HCT116 (cell line): ENCODE measurements around the gene BAZ1B. TPM values are rescaled to one million over a fixed set of nuclear protein-coding genes. Genes with fewer than 3 reads are reported as not detected.

Experiments used
- ATAC-seq: fragments of 200-7000 bp; cut with Tn5 transposase; 2 replicates; pipeline ENCODE4 v1.9.1; 2020; ENCODE audit warnings: mild to moderate bottlenecking, moderate library complexity
- BruUV-seq: library from RNA; stranded (reverse); fragments of 400-500 nt; replicated peaks from 2 replicates; lab custom pipeline; 2021; lab: Mats Ljungman, UMichigan
- CTCF ChIA-PET: fragments of 300-600 bp; sonication (Branson Sonifier 250); formaldehyde crosslinking; loops from one replicate; lab custom pipeline; 2021; ENCODE audit warnings: antibody characterized with exemption; lab: Charles Lee
- POLR2A ChIA-PET: fragments of 300-600, 350-600 bp; sonication (Branson Sonifier 250); formaldehyde crosslinking; loops from one replicate; lab custom pipeline; 2021; ENCODE audit warnings: antibody characterized with exemption; lab: Charles Lee
- RAD21 ChIA-PET, 2 experiments: fragments of 300-600 bp; sonication (Branson Sonifier 250); formaldehyde crosslinking; loops; one replicate each; lab custom pipeline; 2023; ENCODE audit warnings: low total read pairs in 2 of 2; ENCODE audit not compliant: uncharacterized antibody in 2 of 2, unreplicated experiment in 2 of 2, low non-redundant PET in 1 of 2; lab: Charles Lee
- DNase-seq: peaks from one replicate; pipeline ENCODE4 v3.0.0-alpha.2; 2010; ENCODE audit warnings: low read depth, low spot score
- H2AFZ ChIP-seq: fragments of 200-600 bp; shearing (Covaris generic), sonication (generic); 2 replicates; pipeline ENCODE4 v1.6.1; 2017; ENCODE audit warnings: low read depth, mixed run types, mixed read lengths, antibody characterized with exemption, low read length; ENCODE audit not compliant: poor library complexity, severe bottlenecking
- H3K27ac ChIP-seq: 2 replicates; pipeline ENCODE4 v1.5.1; 2012; ENCODE audit warnings: low read depth, low read length
- H3K27me3 ChIP-seq: fragments of 200-600 bp; sonication (generic); 2 replicates; pipeline ENCODE4 v1.6.1; 2016; ENCODE audit warnings: mixed run types, low read length, mixed read lengths; ENCODE audit not compliant: insufficient read depth
- H3K36me3 ChIP-seq, 2 experiments: fragments of 200-500 bp in 1 of 2; fragments of 200-600 bp in 1 of 2; sonication (Bioruptor generic) in 1 of 2; sonication (generic) in 1 of 2; 2 replicates each; pipeline versions ENCODE4 v1.5.1 to v1.6.1; 2014 to 2016; ENCODE audit warnings: low read length in 2 of 2, inconsistent platforms in 1 of 2, mixed read lengths in 1 of 2, mixed run types in 1 of 2; ENCODE audit not compliant: insufficient read depth in 2 of 2, control insufficient read depth in 1 of 2
- H3K4me1 ChIP-seq, 2 experiments: fragments of 200-600 bp in 1 of 2; sonication (generic) in 1 of 2; 2 replicates each; pipeline versions ENCODE4 v1.5.1 to v1.6.1; 2012 to 2017; ENCODE audit warnings: low read length in 2 of 2, inconsistent platforms in 1 of 2, mild to moderate bottlenecking in 1 of 2, mixed read lengths in 1 of 2, mixed run types in 1 of 2, moderate library complexity in 1 of 2; ENCODE audit not compliant: insufficient read depth in 2 of 2, control insufficient read depth in 1 of 2
- H3K4me2 ChIP-seq: fragments of 200-600 bp; sonication (generic); 2 replicates; pipeline ENCODE4 v1.6.1; 2017; ENCODE audit warnings: mixed run types, low read length, mixed read lengths
- H3K4me3 ChIP-seq, 2 experiments: fragments of 200-600 bp in 1 of 2; sonication (generic) in 1 of 2; replicated peaks in 1 of 2; 2 replicates each; pipeline ENCODE4 v1.5.1; 2011 to 2016; ENCODE audit warnings: low read length in 2 of 2, control low read depth in 1 of 2, low read depth in 1 of 2, mild to moderate bottlenecking in 1 of 2, mixed read lengths in 1 of 2, mixed run types in 1 of 2
- H3K79me2 ChIP-seq: fragments of 200-600 bp; sonication (generic); 2 replicates; pipeline ENCODE4 v1.6.1; 2017; ENCODE audit warnings: mild to moderate bottlenecking, mixed run types, low read length, moderate library complexity, mixed read lengths; ENCODE audit not compliant: insufficient read depth
- H3K9ac ChIP-seq: fragments of 200-600 bp; sonication (generic); 2 replicates; pipeline ENCODE4 v1.6.1; 2016; ENCODE audit warnings: low read length, mixed read lengths
- H3K9me2 ChIP-seq: fragments of 200-600 bp; sonication (generic), shearing (Covaris generic); 2 replicates; pipeline ENCODE4 v1.6.1; 2017; ENCODE audit warnings: mixed run types, mild to moderate bottlenecking, moderate library complexity; ENCODE audit not compliant: insufficient read depth
- H3K9me3 ChIP-seq, 2 experiments: fragments of 200-500 bp in 1 of 2; fragments of 200-600 bp in 1 of 2; sonication (Bioruptor generic) in 1 of 2; sonication (generic) in 1 of 2; 2 replicates each; pipeline ENCODE4 v1.6.1; 2014 to 2017; ENCODE audit warnings: low read length in 2 of 2, mixed read lengths in 2 of 2, inconsistent platforms in 1 of 2, low read depth in 1 of 2, mild to moderate bottlenecking in 1 of 2, mixed run types in 1 of 2, moderate library complexity in 1 of 2; ENCODE audit not compliant: control insufficient read depth in 1 of 2, insufficient read depth in 1 of 2
- H4K20me1 ChIP-seq: fragments of 200-600 bp; sonication (generic), shearing (Covaris generic); 2 replicates; pipeline ENCODE4 v1.6.1; 2017; ENCODE audit warnings: mixed run types, mild to moderate bottlenecking, moderate library complexity; ENCODE audit not compliant: insufficient read depth
- EGR1 ChIP-seq: IDR thresholded peaks from 2 replicates; pipeline ENCODE4 v1.6.1; 2012; ENCODE audit warnings: low read depth
- EZH2 ChIP-seq: fragments of 200-600 bp; sonication (generic); IDR thresholded peaks from 2 replicates; pipeline ENCODE4 v1.6.1; 2017; ENCODE audit warnings: antibody characterized with exemption, mixed run types
- EZH2phosphoT487 ChIP-seq: fragments of 200-600 bp; IDR thresholded peaks from 2 replicates; pipeline ENCODE4 v1.6.1; 2018; ENCODE audit warnings: antibody characterized with exemption, borderline replicate concordance
- FOSL1 ChIP-seq: IDR thresholded peaks from 2 replicates; pipeline ENCODE4 v1.6.1; 2012; ENCODE audit warnings: low read depth
- MAX ChIP-seq: IDR thresholded peaks from 2 replicates; pipeline ENCODE4 v1.6.1; 2012
- RAD21 ChIP-seq: IDR thresholded peaks from 2 replicates; pipeline ENCODE4 v1.6.1; 2012; ENCODE audit warnings: low read depth, mild to moderate bottlenecking
- SP1 ChIP-seq: IDR thresholded peaks from 2 replicates; pipeline ENCODE4 v1.6.1; 2012; ENCODE audit warnings: low read depth
- intact Hi-C: fragments of 100-400 bp; cut with micrococcal nuclease; formaldehyde crosslinking; loops from 2 replicates; pipeline ENCODE4 v1.10.0; 2022
- total RNA-seq: library from RNA; stranded (reverse); gene quantifications from one replicate; pipeline ENCODE4 v1.2.1, GENCODE V29; 2021; ENCODE audit not compliant: unreplicated experiment
- TF ChIP-seq, protein P1 (sequence below): IDR thresholded peaks from 2 replicates; pipeline ENCODE4 v1.6.1; 2012
- TF ChIP-seq, protein P2 (sequence below), 3 experiments: fragments of 200-600 bp in 1 of 3; sonication (generic) in 1 of 3; IDR thresholded peaks in 2 of 3; conservative IDR thresholded peaks in 1 of 3; 2 replicates each; pipeline ENCODE4 v1.5.1; 2012 to 2017; ENCODE audit warnings: low read depth in 2 of 3, low read length in 2 of 3, antibody characterized with exemption in 1 of 3, borderline replicate concordance in 1 of 3, control low read depth in 1 of 3, mild to moderate bottlenecking in 1 of 3, mixed read lengths in 1 of 3, mixed run types in 1 of 3, moderate library complexity in 1 of 3; ENCODE audit not compliant: insufficient read depth in 1 of 3
- TF ChIP-seq, protein P3 (sequence below): IDR thresholded peaks from 2 replicates; pipeline ENCODE4 v1.6.1; 2012; ENCODE audit warnings: low read depth

BAZ1B gene
- total RNA-seq, 1 experiment from 2014 or later: 81.1 TPM

DNA sequence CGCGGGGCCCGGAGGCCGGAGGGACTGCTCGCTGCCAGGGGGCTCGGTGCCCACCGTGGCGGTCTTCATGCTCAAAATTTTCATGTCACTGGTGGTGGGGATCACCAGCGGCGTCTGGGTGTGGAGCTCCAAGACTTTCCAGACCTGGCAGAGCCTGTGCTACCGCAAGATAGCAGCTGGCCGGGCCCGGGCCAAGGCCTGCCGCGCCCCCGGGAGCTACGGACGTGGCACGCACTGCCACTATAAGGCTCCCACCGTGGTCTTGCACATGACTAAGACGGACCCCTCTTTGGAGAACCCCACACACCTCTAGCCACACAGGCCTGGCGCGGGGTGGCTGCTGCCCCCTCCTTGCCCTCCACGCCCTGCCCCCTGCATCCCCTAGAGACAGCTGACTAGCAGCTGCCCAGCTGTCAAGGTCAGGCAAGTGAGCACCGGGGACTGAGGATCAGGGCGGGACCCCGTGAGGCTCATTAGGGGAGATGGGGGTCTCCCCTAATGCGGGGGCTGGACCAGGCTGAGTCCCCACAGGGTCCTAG is 86.6 kb downstream of the BAZ1B start:
- H3K4me3 ChIP-seq: no peak overlapping the region
- ChIA-PET CTCF (interaction anchor here (1.0 to 1.6 kb wide), 2 partner anchors 93 to 111 kb away, joined by 3 to 5 read pairs; no protein-coding TSS in a partner anchor), POLR2A (no interaction called here), RAD21 (no interaction called here)
- H3K9ac ChIP-seq: no peak overlapping the region
- no peak overlapping the region for H3K27ac ChIP-seq
- no TSS peak for BruUV-seq
- H3K36me3 ChIP-seq: peaks cover under 1 to 2% of the 10 kb centered on the region in 2 experiments; a peak in 2 of 4 replicates
- H3K4me1 ChIP-seq: peaks cover 0 to 10% of the 10 kb centered on the region in 2 experiments; a peak in 3 of 4 replicates
- intact Hi-C loops: no loop called here
- H3K9me3 ChIP-seq: no peaks in the 10 kb centered on the region
- H4K20me1 ChIP-seq: no peaks in the 10 kb centered on the region
- H3K9me2 ChIP-seq: no peaks in the 10 kb centered on the region
- H3K27me3 ChIP-seq: no peaks in the 10 kb centered on the region
- DNase-seq: no peak
- no peak overlapping the region for H2AFZ ChIP-seq
- TF ChIP-seq EZH2 (no peak), RAD21 (no peak), EZH2phosphoT487 (no peak), SP1 (no peak), FOSL1 (no peak), MAX (no peak), EGR1 (no peak)
- TF ChIP-seq, protein P1, sequence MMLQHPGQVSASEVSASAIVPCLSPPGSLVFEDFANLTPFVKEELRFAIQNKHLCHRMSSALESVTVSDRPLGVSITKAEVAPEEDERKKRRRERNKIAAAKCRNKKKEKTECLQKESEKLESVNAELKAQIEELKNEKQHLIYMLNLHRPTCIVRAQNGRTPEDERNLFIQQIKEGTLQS: no peak
- TF ChIP-seq, protein P2, sequence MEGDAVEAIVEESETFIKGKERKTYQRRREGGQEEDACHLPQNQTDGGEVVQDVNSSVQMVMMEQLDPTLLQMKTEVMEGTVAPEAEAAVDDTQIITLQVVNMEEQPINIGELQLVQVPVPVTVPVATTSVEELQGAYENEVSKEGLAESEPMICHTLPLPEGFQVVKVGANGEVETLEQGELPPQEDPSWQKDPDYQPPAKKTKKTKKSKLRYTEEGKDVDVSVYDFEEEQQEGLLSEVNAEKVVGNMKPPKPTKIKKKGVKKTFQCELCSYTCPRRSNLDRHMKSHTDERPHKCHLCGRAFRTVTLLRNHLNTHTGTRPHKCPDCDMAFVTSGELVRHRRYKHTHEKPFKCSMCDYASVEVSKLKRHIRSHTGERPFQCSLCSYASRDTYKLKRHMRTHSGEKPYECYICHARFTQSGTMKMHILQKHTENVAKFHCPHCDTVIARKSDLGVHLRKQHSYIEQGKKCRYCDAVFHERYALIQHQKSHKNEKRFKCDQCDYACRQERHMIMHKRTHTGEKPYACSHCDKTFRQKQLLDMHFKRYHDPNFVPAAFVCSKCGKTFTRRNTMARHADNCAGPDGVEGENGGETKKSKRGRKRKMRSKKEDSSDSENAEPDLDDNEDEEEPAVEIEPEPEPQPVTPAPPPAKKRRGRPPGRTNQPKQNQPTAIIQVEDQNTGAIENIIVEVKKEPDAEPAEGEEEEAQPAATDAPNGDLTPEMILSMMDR (IDR thresholded peaks at IDR 0.05 in 2 of 3, conservative IDR thresholded peaks at IDR 0.05 in 1 of 3; ENCODE audit: borderline replicate concordance in 1 of 3, insufficient read depth in 1 of 3, low read depth in 2 of 3, low read length in 2 of 3): no peak
- TF ChIP-seq, protein P3, sequence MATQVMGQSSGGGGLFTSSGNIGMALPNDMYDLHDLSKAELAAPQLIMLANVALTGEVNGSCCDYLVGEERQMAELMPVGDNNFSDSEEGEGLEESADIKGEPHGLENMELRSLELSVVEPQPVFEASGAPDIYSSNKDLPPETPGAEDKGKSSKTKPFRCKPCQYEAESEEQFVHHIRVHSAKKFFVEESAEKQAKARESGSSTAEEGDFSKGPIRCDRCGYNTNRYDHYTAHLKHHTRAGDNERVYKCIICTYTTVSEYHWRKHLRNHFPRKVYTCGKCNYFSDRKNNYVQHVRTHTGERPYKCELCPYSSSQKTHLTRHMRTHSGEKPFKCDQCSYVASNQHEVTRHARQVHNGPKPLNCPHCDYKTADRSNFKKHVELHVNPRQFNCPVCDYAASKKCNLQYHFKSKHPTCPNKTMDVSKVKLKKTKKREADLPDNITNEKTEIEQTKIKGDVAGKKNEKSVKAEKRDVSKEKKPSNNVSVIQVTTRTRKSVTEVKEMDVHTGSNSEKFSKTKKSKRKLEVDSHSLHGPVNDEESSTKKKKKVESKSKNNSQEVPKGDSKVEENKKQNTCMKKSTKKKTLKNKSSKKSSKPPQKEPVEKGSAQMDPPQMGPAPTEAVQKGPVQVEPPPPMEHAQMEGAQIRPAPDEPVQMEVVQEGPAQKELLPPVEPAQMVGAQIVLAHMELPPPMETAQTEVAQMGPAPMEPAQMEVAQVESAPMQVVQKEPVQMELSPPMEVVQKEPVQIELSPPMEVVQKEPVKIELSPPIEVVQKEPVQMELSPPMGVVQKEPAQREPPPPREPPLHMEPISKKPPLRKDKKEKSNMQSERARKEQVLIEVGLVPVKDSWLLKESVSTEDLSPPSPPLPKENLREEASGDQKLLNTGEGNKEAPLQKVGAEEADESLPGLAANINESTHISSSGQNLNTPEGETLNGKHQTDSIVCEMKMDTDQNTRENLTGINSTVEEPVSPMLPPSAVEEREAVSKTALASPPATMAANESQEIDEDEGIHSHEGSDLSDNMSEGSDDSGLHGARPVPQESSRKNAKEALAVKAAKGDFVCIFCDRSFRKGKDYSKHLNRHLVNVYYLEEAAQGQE: no peak
- no peak overlapping the region for H3K4me2 ChIP-seq
- ATAC-seq: no peak
- H3K79me2 ChIP-seq: no peaks in the 10 kb centered on the region
